NCI-H524 treated with DMSO at 0.1 percent for 48 hours (cell line): Measurements from ENCODE around the gene SLC35F5.
"Not testable (repeated sequence)": the region's sequence is repeated elsewhere in the genome, so short reads cannot be mapped to it uniquely, and the experiment has no call there.

Experiments
- DNase-seq: peaks from one replicate; lab custom pipeline; 2025; lab: John Stamatoyannopoulos, UW

SLC35F5 gene, protein sequence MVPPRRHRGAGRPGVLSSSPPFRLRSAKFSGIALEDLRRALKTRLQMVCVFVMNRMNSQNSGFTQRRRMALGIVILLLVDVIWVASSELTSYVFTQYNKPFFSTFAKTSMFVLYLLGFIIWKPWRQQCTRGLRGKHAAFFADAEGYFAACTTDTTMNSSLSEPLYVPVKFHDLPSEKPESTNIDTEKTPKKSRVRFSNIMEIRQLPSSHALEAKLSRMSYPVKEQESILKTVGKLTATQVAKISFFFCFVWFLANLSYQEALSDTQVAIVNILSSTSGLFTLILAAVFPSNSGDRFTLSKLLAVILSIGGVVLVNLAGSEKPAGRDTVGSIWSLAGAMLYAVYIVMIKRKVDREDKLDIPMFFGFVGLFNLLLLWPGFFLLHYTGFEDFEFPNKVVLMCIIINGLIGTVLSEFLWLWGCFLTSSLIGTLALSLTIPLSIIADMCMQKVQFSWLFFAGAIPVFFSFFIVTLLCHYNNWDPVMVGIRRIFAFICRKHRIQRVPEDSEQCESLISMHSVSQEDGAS

GRCh38 chr2:113756355-113757137, at the start of gene SLC35F5:
SLC35F5 (minus strand) TSS chr2:113756642; CDS start chr2:113756409, 233 bp downstream.
- peak; percentile 38 for DNase-seq

DNA sequence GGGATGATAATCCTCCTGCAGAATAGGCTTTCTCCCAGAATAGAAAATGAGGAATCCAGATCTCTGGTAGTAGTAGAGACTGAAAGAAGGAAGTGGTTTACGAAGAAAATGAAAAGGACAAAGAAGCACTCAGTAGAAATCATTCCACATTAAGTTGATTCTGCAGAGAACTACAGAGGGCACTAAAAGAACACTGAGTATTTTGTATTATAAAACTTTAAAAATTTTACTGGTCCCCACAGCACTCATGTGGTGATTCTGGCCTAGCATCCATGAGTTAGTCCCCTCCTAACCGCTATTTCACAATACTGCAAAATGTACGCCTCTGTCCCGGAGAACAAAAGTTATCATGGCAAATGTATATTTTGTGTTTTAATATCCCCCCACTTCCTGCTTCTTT, 42.9 kb upstream of the SLC35F5 start:
- no peak for DNase-seq

- no peak for DNase-seq
These were observed 40.8 kb upstream of the SLC35F5 start for GRCh38 chr2:113797237-113797636.

DNA sequence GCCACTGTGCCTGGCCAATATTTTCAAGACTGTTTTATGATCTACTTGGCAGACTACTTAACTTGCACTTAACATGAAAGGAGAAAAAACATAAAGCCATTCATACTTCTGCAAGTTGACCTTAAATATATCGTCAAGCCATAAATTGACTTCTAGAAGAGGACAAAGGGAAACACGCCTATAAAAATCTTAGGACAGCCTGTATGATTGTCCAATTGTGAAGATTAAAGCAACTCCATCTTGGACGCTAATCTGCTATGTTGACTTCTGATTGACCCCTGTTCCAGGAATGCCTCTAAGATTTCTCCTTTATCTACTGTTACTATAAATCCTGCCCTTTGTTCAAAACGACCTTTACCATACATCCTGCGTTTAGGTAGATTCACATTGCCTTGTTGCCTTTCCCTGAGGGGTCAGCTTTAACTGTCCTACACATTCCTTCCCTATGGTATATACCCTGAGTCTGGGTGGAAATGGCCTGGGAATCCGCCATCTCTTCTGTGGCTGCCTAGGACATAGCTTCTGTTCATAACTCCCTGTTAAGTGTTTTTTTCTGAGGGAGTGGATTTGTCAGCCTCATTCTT, 40.2 kb upstream of the SLC35F5 start:
- DNase-seq = no peak

DNA sequence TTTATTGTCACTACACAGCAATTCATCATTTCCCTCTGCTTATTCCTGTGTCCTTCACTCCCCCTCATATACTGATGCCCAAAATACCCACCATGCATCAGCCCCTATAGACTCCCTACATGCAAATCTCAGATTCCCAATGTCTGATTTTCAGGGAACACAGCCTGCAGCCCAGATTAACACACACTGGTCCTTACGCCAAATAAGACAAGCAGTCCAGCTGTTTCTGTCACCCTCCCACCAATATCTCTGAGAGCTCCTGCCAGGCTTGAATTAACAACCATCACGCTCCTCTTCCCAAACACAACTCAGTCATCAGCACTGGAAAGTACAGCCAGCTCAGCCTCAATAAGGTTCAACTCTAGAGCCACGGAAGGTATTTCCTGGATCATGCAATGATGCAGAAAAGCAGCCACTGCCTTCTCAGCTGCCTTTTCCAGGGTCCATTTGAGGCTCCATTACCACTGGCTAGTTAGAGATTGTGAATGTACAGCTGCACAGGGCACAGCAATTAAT, 39.0 kb upstream of the SLC35F5 start:
- no peak for DNase-seq

DNA sequence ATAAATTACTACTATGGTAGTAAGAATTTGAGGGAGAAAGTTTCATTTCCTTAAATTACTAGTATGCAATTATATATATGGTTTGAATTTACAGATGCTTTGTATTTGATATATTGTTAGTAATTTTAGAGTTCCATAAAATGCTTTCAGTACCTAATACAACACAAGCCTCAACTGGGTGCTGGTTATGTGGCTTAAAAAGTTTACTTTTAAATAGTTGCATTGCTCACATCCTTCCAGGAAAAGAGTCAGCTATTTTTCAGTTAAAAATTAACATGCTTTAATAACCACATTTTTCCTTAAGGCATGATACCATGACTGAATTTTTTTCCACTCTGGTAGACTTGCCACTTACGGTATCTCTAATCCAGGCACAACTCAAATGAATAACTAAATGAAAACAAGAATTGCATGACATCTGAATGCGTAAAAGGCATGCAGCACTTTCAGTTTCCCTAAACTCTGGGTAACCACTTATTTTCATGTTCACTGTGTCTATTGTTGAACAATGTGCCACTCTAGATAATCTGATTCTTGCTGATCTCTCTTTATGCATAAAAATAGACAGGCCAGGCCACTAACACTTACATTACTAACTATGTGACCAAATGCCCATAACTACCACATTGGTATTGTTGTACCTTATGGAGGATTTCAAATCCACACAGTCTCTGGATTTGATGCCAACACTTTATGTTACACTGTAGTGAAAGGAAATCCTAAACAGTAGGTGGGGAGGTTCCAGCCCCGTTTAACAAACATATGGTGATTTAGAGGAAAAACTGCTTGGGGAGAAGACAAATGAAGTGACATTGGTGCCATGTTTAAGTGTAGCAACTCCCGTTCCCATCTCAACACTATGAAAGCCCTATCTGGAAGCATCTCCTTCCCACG, 35.5 kb upstream of the SLC35F5 start:
- DNase-seq = no peak

DNA sequence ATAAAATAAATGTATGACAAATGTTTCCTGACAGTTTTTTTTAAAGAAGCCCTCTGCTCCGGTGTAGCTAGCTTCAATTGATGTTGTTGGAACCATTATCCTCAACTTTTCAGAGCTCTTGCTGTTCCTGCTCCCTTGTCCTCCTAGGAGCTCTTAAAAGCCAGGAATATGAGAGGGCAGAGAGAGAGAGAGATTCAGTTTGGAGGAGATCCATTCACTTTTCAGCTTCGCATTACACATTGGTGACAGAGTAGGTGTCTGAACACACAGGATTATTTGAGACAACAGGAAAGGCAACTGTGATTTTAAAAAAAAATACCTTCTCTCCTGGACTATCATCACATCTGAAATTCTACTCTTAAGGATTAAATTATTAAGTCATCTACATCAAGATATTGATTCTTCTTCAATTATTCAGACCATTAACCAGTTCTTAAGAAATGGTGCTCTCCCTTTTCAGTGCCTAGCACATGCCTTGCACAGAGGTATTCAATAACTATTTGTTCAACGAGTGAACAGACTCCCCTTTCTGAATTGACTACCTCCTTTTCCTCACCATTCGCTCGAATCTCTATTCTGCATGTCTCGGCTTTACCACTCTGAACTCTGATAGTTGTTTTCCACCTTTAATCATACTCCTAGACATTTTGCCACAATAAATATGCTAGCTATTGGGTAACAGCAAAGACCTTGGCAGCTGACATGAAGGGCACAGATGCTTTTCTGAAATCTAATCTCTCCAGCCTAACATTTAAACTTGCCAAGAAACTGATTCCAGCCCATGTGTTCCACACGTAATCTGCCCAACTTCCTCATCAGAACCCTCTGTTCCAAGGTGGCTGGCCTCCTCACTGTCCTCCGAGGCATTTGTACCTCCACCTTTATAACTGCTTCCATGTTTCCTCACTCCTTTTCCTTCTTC, 28.6 kb upstream of the SLC35F5 start:
- peak; percentile 34 for DNase-seq

- DNase-seq = no peak
These were observed 24.0 kb upstream of the SLC35F5 start for GRCh38 chr2:113780472-113780871.

- DNase-seq = no peak
These were observed 20.9 kb upstream of the SLC35F5 start for GRCh38 chr2:113777371-113777770.

DNA sequence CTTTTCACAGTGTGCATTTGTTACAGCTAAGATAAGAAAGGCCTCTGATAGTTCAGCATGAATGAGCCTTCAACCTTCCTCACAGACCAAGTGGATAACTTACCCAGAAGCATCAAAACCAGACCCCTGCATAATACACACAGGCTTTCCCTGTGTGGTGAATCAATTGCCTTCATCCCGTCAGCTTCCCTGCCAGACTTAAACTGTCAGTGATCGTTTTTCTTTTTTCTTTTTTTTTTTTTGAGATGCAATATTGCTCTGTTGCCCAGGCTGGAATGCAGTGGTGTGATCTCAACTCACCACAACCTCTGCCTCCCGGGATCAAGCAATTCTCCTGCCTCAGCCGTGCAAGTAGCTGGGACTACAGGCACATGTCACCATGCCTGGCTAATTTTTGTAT, 20.5 kb upstream of the SLC35F5 start:
- DNase-seq = no peak

- not testable (repeated sequence) for DNase-seq
These were observed 18.2 kb upstream of the SLC35F5 start for GRCh38 chr2:113774616-113775015.

- DNase-seq = no peak
These were observed 14.5 kb upstream of the SLC35F5 start for GRCh38 chr2:113770929-113771328.

DNA sequence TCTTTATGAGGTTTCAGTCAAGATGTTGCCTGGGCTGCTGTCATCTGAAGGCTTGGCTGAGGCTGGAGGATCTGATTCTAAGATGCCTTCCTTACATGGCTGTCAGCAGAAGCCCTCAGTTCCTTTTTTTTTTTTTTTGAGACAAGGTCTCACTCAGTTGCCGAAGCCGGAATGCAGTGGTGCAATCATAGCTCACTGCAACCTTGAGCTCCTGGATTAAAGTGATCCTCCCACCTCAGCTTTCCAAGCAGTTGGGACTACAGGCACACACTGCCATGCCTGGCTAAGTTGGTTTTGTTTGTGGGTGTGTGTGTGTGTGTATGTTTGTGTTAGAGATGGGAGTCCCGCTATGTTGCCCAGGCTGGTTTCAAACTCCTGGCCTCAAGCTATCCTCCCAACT, 13.1 kb upstream of the SLC35F5 start:
- DNase-seq = no peak

GRCh38 chr2:113768770-113769169, 12.3 kb upstream of the SLC35F5 start:
- no peak for DNase-seq

- DNase-seq = no peak
These were observed 11.5 kb upstream of the SLC35F5 start for GRCh38 chr2:113767811-113768460.

GRCh38 chr2:113765276-113765675, 8.8 kb upstream of the SLC35F5 start:
- DNase-seq = no peak

- DNase-seq = no peak
These were observed 6.1 kb upstream of the SLC35F5 start for GRCh38 chr2:113762377-113763118.

DNA sequence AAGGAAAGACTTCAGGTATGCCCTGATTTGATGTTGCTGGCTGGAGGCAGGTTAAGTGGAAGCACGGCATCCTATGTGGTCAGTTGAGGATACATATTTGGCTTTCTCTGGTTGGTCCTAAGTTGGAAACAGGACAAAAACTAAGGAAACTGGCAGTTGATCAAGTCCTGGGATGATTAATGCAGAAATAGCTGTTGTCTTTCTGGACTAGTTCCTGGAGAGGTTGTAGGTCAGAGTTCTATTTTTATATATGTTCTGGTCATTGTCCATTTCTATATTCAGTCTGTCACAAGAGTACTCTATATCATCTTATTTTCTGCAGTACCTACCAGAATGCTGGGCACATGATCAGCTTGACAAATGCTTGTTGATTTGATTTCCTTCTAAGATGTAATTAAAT, 4.0 kb upstream of the SLC35F5 start:
- DNase-seq = no peak

DNA sequence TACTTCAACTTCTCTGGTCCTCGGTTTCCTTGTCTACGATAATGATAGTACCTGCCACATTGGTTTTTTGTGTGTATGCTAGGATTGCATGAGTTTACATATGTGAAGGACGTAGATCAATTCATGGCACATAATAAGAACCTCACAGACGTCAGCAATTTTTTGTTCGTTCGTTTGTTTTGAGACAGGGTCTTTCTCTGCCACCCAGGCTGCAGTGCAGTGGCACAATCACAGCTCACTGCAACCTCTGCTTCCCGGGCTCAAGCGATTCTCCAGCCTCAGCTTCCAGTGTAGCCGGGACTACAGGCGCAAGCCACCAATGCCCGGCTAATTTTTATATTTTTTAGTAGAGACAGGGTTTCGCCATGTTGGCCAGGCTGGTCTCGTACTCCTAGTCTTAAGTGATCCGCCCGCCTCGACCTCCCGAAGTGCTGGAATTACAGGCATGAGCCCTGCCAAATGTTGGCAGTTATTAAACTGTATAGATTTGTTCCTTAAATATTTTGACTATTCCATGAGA, 756 bp upstream of the SLC35F5 start:
- DNase-seq = no peak
